RWPE1 (cell line): Measurements from ENCODE around the gene ACYP2.
"Not testable (repeated sequence)": the region's sequence is repeated elsewhere in the genome, so short reads cannot be mapped to it uniquely, and the experiment has no call there.

ENCODE experiments used
- CTCF ChIA-PET: fragments of 350-600 bp; sonication (Branson Sonifier 250); formaldehyde crosslinking; extraction: SDS; loops from one replicate; lab custom pipeline; 2021; lab: Yijun Ruan, JAX
- POLR2A ChIA-PET: fragments of 400-600 bp; formaldehyde crosslinking; extraction: SDS; loops from one replicate; lab custom pipeline; 2020; ENCODE audit warnings: antibody characterized with exemption; ENCODE audit not compliant: low non-redundant PET; lab: Yijun Ruan, JAX
- DNase-seq: peaks from one replicate; pipeline ENCODE4 v3.0.0; 2012; ENCODE audit warnings: low spot score
- H3K27ac ChIP-seq: fragments of 450-650 bp; 2 replicates; pipeline ENCODE4 v1.5.1; 2017
- TF ChIP-seq, protein P1 (sequence below): fragments of 450-650 bp; conservative IDR thresholded peaks from 2 replicates; pipeline ENCODE4 v1.5.1; 2017; ENCODE audit warnings: low read depth, mild to moderate bottlenecking

Gene ACYP2

DNA sequence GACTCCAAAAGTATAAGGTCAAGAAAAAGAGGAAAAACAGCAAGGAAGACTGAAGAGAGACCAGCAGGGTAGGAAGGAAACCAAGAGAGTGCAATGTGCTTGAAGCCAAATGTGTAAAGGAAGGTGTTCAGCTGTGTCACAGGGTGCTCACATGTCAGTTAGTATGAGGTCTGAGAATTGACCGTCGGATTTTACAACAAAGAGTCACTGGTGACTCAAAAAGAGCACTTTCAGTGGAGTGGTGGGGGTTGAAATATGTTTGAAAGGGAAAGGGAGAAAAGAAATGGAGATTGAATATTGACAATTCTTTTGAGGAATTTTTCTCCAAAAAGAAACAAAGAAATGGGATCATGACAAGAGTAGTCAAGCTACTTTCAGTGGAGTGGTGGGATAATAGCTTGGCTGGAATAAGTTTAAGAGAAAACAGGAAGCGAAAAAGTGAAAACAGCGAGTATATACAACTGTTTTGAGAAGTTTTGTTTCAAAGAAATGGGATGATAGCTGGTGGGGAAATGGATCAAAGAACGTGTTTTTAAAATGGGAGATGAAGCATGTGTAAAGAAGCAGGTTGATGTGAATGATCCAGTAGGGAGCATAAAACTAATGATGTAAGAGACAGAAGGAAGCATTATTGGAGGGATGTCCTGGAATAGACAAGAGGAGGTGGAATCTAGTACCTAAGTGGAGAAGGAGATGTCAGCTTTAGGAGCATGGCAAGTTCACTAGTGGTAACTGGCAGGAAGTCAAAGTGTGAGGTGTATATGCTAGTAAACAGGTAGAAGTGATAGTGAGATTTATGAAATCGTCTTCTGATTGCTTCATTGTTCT is 144.2 kb downstream of the ACYP2 start:
- ChIA-PET CTCF (interaction anchor here (0.6 kb wide), 2 partner anchors 50 to 597 kb away, joined by 3 read pairs; no protein-coding TSS in a partner anchor), POLR2A (no interaction called here)
- no peak overlapping the region for H3K27ac ChIP-seq
- DNase-seq = no peak
- TF ChIP-seq, protein P1, sequence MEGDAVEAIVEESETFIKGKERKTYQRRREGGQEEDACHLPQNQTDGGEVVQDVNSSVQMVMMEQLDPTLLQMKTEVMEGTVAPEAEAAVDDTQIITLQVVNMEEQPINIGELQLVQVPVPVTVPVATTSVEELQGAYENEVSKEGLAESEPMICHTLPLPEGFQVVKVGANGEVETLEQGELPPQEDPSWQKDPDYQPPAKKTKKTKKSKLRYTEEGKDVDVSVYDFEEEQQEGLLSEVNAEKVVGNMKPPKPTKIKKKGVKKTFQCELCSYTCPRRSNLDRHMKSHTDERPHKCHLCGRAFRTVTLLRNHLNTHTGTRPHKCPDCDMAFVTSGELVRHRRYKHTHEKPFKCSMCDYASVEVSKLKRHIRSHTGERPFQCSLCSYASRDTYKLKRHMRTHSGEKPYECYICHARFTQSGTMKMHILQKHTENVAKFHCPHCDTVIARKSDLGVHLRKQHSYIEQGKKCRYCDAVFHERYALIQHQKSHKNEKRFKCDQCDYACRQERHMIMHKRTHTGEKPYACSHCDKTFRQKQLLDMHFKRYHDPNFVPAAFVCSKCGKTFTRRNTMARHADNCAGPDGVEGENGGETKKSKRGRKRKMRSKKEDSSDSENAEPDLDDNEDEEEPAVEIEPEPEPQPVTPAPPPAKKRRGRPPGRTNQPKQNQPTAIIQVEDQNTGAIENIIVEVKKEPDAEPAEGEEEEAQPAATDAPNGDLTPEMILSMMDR = no peak

DNA sequence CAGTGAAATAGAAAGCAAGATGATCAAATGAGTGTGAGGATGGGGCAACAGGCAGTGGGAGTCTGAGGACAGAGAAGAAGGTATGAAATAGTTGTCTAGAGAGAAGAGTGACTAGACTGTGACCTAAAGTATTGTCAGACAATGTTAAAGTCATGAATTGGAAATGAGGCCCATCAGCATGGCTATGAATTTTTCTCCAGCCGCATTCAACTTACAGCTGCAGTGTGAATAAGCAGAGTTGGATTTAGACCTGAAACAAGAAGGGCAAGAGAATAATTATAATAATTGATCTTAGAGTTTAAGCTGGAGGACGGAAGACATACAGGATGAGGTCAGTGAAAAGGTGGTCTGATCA is 144.8 kb downstream of the ACYP2 start:
- ChIA-PET POLR2A (no interaction called here), CTCF (interaction anchor here (0.6 kb wide), 1 partner anchor 41 kb away, joined by 4 read pairs; no protein-coding TSS in a partner anchor)
- no peak overlapping the region for H3K27ac ChIP-seq
- TF ChIP-seq, protein P1 = no peak
- DNase-seq = no peak

DNA sequence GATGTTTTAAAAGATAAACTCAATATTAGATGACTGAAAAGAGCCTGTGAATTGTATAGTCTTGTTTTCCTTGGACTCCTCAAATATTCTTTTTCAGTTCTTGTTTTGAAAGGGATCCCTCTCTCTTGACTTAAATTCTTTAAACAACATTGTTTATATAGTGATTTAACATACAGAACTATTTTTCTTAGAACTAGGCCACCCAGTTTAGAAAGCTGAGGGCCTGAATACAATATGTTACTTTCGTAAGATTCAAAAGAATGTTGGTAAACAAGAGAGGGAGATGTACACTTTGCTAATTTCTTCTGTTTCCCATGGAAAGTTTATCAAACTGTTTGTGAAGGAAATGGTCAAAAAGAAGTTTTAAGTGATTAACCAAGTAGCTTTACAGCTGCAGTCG is 146.1 kb downstream of the ACYP2 start:
- H3K27ac ChIP-seq = no peak overlapping the region
- DNase-seq = no peak
- TF ChIP-seq, protein P1 = no peak
- CTCF ChIA-PET = no interaction called here
- POLR2A ChIA-PET = no interaction called here

DNA sequence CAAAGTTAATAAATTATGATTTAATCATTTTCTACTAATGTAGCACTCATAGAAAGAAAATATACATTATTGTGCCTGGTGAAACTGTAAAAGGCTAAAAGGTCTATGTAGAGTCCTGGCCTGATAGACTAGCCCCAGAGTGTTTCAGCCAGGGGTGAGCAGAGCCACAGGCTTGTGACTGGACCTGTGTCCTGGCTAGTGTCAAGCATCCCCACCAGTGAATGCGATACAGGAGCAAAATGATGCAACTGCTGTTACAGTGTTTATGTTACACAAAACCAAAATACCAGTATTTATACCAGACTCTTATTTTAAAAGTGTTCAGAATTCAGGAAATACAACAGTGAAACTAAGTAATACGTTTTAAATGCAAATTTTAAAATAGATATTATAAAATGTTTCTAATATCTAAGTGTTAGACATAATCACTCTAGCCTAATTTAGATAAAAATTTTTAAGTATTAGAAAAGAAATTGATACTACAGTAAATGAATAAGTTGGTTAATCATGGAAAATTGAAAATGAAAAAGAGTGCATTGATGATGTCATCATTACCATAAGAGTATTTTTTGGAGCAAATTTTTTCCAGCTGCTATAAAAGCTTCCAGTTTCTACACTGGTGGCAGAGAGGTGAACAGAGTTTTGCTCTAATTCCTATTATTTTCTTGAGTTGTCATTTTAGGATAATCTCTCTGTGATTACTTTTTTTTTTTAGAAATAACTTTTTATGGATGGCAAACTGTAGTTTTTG is 146.8 kb downstream of the ACYP2 start:
- CTCF ChIA-PET = no interaction called here

DNA sequence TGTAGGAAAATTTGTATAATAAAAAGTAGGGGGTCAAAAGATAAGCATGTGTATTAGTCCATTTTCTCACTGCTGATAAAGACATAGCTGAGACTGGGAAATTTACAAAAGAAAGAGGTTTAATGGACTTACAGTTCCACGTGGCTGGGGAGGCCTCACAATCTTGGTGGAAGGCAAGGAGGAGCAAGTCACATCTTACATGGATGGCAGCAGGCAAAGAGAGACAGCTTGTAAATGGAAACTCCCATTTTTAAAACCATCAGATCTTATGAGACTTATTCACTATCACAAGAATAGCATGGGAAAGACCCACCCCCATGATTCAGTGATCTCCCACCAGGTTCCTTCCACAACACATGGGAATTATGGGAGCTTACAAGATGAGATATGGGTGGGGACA is 149.7 kb downstream of the ACYP2 start:
- CTCF ChIA-PET = interaction anchor here (0.6 kb wide), 1 partner anchor 14 kb away, joined by 3 read pairs; no protein-coding TSS in a partner anchor
- DNase-seq, H3K27ac ChIP-seq, POLR2A ChIA-PET: not testable (repeated sequence)

More for the DNA sequence above, 146.8 kb downstream of the ACYP2 start:
- POLR2A ChIA-PET = no interaction called here
- H3K27ac ChIP-seq = no peak overlapping the region
- TF ChIP-seq, protein P1 = no peak
- no peak for DNase-seq

DNA sequence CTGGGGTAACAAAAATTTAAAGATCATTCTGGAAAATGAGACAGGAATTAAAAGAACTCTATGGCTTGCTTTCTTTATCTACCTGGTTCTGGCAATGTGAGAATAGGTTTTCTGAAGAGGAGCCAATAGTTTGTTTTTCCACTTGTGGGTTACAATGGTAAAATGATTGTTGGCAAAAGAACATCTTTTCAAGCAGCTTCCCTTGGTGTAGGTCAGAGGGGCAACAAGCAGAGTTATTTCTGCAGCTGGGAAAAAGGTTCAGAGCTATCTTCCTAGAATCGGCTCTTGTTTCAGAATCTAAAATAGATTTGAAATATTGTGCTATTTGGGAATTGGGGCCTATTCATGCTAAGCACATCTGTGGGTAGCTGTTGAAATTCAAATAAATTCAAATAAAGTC is 152.2 kb downstream of the ACYP2 start:
- TF ChIP-seq, protein P1 = no peak
- H3K27ac ChIP-seq = no peak overlapping the region
- ChIA-PET CTCF (no interaction called here), POLR2A (no interaction called here)
- no peak for DNase-seq
